ENCODE measurements around the gene DIPK1A.

Gene DIPK1A

DNA sequence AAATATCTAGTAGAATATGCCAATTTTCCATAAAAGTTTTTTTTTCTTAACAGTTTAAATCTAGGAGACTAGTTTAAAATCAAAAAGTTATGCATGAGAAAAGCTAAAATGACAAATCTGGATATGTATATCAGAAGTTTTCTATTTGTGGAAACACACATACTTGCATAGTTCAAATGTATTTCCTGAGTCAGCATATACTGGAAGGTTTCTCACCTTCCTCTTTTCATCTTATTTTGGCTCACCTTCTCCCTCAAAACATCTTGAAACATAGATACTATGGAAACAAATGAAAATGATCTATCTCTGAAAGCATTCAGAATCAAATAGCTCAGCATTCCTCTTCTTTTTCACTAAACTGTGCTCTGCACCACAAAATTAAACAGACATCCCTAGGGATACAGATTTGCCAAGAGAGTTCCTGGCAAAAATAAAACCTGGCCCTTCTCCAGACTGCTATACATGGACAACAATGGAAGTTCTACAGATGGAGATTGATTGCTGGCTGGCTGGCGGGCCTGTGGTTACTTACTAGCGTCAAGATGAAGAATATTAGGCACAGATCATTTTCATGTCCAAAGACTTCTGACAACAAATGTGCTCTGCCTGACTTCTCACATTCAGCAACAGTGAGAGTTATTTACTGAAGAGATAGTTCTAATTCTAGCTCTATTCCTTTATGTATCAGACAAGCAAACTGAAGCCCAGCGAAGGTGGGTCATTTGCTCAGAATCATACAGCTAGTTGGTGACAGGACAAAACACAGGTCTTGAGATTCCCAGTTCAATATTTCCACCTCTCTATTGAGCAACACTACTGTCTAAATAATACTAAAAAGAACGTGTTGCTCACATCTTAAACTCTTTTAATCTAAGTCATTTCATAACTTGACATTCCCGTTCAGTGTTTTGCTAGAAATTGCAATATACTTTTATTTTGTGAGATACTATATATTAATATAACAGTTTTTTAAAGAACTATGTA, 26.6 kb downstream of the DIPK1A start:
- peak overlapping the region; percentile 66 for H3K4me2 ChIP-seq (ENCODE audit: low read depth, low read length)

DNA sequence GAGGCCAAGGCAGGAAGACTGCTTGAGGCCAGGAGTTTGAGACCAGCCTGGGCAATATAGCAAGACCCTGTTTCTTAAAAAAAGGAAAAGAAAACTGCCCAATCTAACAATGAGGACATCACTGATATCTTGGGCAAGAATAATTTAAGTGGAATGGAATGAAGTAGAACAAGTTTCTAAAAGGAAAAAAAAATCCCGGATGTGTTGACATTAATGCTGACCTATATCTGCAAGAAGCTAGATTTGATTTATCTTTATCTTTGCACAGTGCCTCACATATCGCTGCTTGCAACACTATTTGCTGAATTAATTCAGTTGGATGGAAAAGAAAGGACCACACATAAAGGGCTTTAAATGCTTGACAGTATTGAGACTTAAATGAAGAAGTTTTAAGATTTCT, 27.8 kb downstream of the DIPK1A start:
- DNase-seq, result no peak
- no peaks in the 10 kb centered on the region for H3K9me2 ChIP-seq (replicated peaks; ENCODE audit: insufficient read depth, low read length)

More for the DNA sequence above, 26.6 kb downstream of the DIPK1A start:
- Histone ChIP-seq H3K9me3 (replicated peaks; ENCODE audit: insufficient read depth, low read length) (no peaks in the 10 kb centered on the region), H4K20me1 (ENCODE audit: insufficient read depth, low read length) (no peaks in the 10 kb centered on the region), H3K4me3 (ENCODE audit: low read length) (peak overlapping the region; percentile 9; the same call in 1 of the 2 replicates), H3K27ac (ENCODE audit: low read length) (peak overlapping the region; percentile 70), H3K9me2 (replicated peaks; ENCODE audit: insufficient read depth, low read length) (no peaks in the 10 kb centered on the region), H3F3A (ENCODE audit: insufficient read depth, low read length) (peaks cover 13% of the 10 kb centered on the region; the same call in 1 of the 2 replicates), H3K4me1 (ENCODE audit: low read length) (peaks cover 44% of the 10 kb centered on the region), H3K27me3 (replicated peaks; ENCODE audit: insufficient read depth, low read length) (no peaks in the 10 kb centered on the region), H2AFZ (ENCODE audit: low read length) (no peak overlapping the region), H3K9ac (ENCODE audit: low read length) (peak overlapping the region; percentile 28; the same call in 1 of the 2 replicates), H3K79me2 (ENCODE audit: low read length) (peaks cover 95% of the 10 kb centered on the region), H3K36me3 (replicated peaks; ENCODE audit: insufficient read depth, low read length) (no peaks in the 10 kb centered on the region)
- TF ChIP-seq, protein P1, sequence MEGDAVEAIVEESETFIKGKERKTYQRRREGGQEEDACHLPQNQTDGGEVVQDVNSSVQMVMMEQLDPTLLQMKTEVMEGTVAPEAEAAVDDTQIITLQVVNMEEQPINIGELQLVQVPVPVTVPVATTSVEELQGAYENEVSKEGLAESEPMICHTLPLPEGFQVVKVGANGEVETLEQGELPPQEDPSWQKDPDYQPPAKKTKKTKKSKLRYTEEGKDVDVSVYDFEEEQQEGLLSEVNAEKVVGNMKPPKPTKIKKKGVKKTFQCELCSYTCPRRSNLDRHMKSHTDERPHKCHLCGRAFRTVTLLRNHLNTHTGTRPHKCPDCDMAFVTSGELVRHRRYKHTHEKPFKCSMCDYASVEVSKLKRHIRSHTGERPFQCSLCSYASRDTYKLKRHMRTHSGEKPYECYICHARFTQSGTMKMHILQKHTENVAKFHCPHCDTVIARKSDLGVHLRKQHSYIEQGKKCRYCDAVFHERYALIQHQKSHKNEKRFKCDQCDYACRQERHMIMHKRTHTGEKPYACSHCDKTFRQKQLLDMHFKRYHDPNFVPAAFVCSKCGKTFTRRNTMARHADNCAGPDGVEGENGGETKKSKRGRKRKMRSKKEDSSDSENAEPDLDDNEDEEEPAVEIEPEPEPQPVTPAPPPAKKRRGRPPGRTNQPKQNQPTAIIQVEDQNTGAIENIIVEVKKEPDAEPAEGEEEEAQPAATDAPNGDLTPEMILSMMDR (IDR thresholded peaks at IDR 0.05; ENCODE audit: low read length), result no peak
- no peak for TF ChIP-seq EZH2phosphoT487 (IDR thresholded peaks at IDR 0.05; ENCODE audit: low read length)
- no peak for TF ChIP-seq EZH2 (optimal IDR thresholded peaks at IDR 0.05; ENCODE audit: low read depth, low read length)
- peak; percentile 38 for DNase-seq

DNA sequence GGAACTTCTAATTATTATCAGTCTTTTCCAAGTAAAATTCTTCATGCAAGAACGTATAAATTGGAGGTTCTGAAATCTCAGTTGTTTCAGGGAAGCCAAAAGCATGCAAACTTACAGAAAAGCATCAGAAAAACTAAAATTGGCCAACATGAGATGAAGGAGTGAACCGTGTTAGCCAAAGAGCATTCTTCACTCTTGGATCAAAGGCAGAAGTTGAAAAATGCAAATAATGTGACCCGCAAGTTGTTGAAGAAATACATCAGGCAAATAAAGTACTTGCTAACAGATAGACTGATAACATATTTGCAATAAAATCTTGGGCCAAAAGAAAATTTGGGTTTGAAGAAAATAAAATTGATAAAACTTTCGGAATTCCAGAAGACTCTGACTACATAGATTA, 29.6 kb downstream of the DIPK1A start:
- Histone ChIP-seq H2AFZ (ENCODE audit: low read length) (no peak overlapping the region), H3K4me2 (ENCODE audit: low read depth, low read length) (no peak overlapping the region), H4K20me1 (ENCODE audit: insufficient read depth, low read length) (no peaks in the 10 kb centered on the region), H3K36me3 (replicated peaks; ENCODE audit: insufficient read depth, low read length) (no peaks in the 10 kb centered on the region), H3K9me3 (replicated peaks; ENCODE audit: insufficient read depth, low read length) (no peaks in the 10 kb centered on the region), H3F3A (ENCODE audit: insufficient read depth, low read length) (peaks cover 13% of the 10 kb centered on the region; the same call in 1 of the 2 replicates), H3K27me3 (replicated peaks; ENCODE audit: insufficient read depth, low read length) (no peaks in the 10 kb centered on the region), H3K9me2 (replicated peaks; ENCODE audit: insufficient read depth, low read length) (no peaks in the 10 kb centered on the region), H3K9ac (ENCODE audit: low read length) (no peak overlapping the region), H3K79me2 (ENCODE audit: low read length) (peaks cover 81% of the 10 kb centered on the region), H3K27ac (ENCODE audit: low read length) (no peak overlapping the region), H3K4me1 (ENCODE audit: low read length) (peaks cover 44% of the 10 kb centered on the region), H3K4me3 (ENCODE audit: low read length) (no peak overlapping the region)
- TF ChIP-seq, protein P1 (IDR thresholded peaks at IDR 0.05; ENCODE audit: low read length), result no peak
- no peak for TF ChIP-seq EZH2phosphoT487 (IDR thresholded peaks at IDR 0.05; ENCODE audit: low read length)
- TF ChIP-seq EZH2 (optimal IDR thresholded peaks at IDR 0.05; ENCODE audit: low read depth, low read length), result no peak
- no peak for DNase-seq

More for the DNA sequence above, 27.8 kb downstream of the DIPK1A start:
- H3K4me2 ChIP-seq (ENCODE audit: low read depth, low read length), result peak overlapping the region; percentile 66; the same call in 1 of the 2 replicates
- peaks cover 90% of the 10 kb centered on the region for H3K79me2 ChIP-seq (ENCODE audit: low read length)
- H3K36me3 ChIP-seq (replicated peaks; ENCODE audit: insufficient read depth, low read length), result no peaks in the 10 kb centered on the region
- peak overlapping the region; percentile 70; the same call in 1 of the 2 replicates for H3K27ac ChIP-seq (ENCODE audit: low read length)
- peaks cover 50% of the 10 kb centered on the region for H3K4me1 ChIP-seq (ENCODE audit: low read length)
- H2AFZ ChIP-seq (ENCODE audit: low read length), result no peak overlapping the region
- peaks cover 13% of the 10 kb centered on the region; the same call in 1 of the 2 replicates for H3F3A ChIP-seq (ENCODE audit: insufficient read depth, low read length)
- no peaks in the 10 kb centered on the region for H3K27me3 ChIP-seq (replicated peaks; ENCODE audit: insufficient read depth, low read length)
- no peaks in the 10 kb centered on the region for H3K9me3 ChIP-seq (replicated peaks; ENCODE audit: insufficient read depth, low read length)
- TF ChIP-seq EZH2 (optimal IDR thresholded peaks at IDR 0.05; ENCODE audit: low read depth, low read length), result no peak
- TF ChIP-seq EZH2phosphoT487 (IDR thresholded peaks at IDR 0.05; ENCODE audit: low read length), result no peak
- TF ChIP-seq, protein P1 (IDR thresholded peaks at IDR 0.05; ENCODE audit: low read length), result no peak
- no peak overlapping the region for H3K9ac ChIP-seq (ENCODE audit: low read length)
- H4K20me1 ChIP-seq (ENCODE audit: insufficient read depth, low read length), result no peaks in the 10 kb centered on the region
- no peak overlapping the region for H3K4me3 ChIP-seq (ENCODE audit: low read length)
